Measurements from ENCODE around the gene ZNF606.

The ZNF606 gene

GRCh38 chr19:58002384-58003173 is at the start of gene ZNF606:
Gene ZNF606 (minus strand): TSS chr19:58002820. CDS start chr19:58001319, 1,501 bp downstream.
- peak; percentile 80 for TF ChIP-seq POLR2A (IDR thresholded peaks at IDR 0.05; ENCODE audit: low read depth, low read length)
- DNase-seq (ENCODE audit: insufficient read length, low spot score) (peak; percentile 90), FAIRE-seq (no peak)

- no peak for FAIRE-seq
- no peak for DNase-seq (ENCODE audit: insufficient read length, low spot score)
- no peak for TF ChIP-seq POLR2A (IDR thresholded peaks at IDR 0.05; ENCODE audit: low read depth, low read length)
Observed at GRCh38 chr19:58052256-58052655, 49.6 kb upstream of the ZNF606 start.

GRCh38 chr19:58047672-58048071 is 45.1 kb upstream of the ZNF606 start:
- TF ChIP-seq POLR2A (IDR thresholded peaks at IDR 0.05; ENCODE audit: low read depth, low read length): no peak
- DNase-seq (ENCODE audit: insufficient read length, low spot score) (no peak), FAIRE-seq (no peak)

- no peak for TF ChIP-seq POLR2A (IDR thresholded peaks at IDR 0.05; ENCODE audit: low read depth, low read length)
- no peak for DNase-seq (ENCODE audit: insufficient read length, low spot score)
- FAIRE-seq: no peak
Observed at GRCh38 chr19:58046856-58047255, 44.2 kb upstream of the ZNF606 start.

- FAIRE-seq: no peak
- DNase-seq (ENCODE audit: insufficient read length, low spot score): no peak
- no peak for TF ChIP-seq POLR2A (IDR thresholded peaks at IDR 0.05; ENCODE audit: low read depth, low read length)
Observed at GRCh38 chr19:58045411-58046050, 42.9 kb upstream of the ZNF606 start.

GRCh38 chr19:58044886-58045285 is 42.3 kb upstream of the ZNF606 start:
- FAIRE-seq (no peak), DNase-seq (ENCODE audit: insufficient read length, low spot score) (no peak)
- TF ChIP-seq POLR2A (IDR thresholded peaks at IDR 0.05; ENCODE audit: low read depth, low read length): no peak

- DNase-seq (ENCODE audit: insufficient read length, low spot score) (no peak), FAIRE-seq (no peak)
- TF ChIP-seq POLR2A (IDR thresholded peaks at IDR 0.05; ENCODE audit: low read depth, low read length): no peak
Observed at GRCh38 chr19:58044391-58044790, 41.8 kb upstream of the ZNF606 start.

GRCh38 chr19:58042495-58043340 is 40.1 kb upstream of the ZNF606 start:
- FAIRE-seq (no peak), DNase-seq (ENCODE audit: insufficient read length, low spot score) (no peak)

GRCh38 chr19:58040751-58041525 is 38.3 kb upstream of the ZNF606 start:
- FAIRE-seq (no peak), DNase-seq (ENCODE audit: insufficient read length, low spot score) (no peak)
- TF ChIP-seq POLR2A (IDR thresholded peaks at IDR 0.05; ENCODE audit: low read depth, low read length): no peak

More at GRCh38 chr19:58042495-58043340, 40.1 kb upstream of the ZNF606 start:
- TF ChIP-seq POLR2A (IDR thresholded peaks at IDR 0.05; ENCODE audit: low read depth, low read length): no peak

- FAIRE-seq (no peak), DNase-seq (ENCODE audit: insufficient read length, low spot score) (no peak)
Observed at GRCh38 chr19:58038688-58039204, 36.1 kb upstream of the ZNF606 start.

GRCh38 chr19:58037927-58038687 is 35.5 kb upstream of the ZNF606 start:
- no peak for TF ChIP-seq POLR2A (IDR thresholded peaks at IDR 0.05; ENCODE audit: low read depth, low read length)
- FAIRE-seq: no peak
- no peak for DNase-seq (ENCODE audit: insufficient read length, low spot score)

More at GRCh38 chr19:58038688-58039204, 36.1 kb upstream of the ZNF606 start:
- TF ChIP-seq POLR2A (IDR thresholded peaks at IDR 0.05; ENCODE audit: low read depth, low read length): no peak

- DNase-seq (ENCODE audit: insufficient read length, low spot score) (no peak), FAIRE-seq (no peak)
- TF ChIP-seq POLR2A (IDR thresholded peaks at IDR 0.05; ENCODE audit: low read depth, low read length): no peak
Observed at GRCh38 chr19:58035863-58036262, 33.2 kb upstream of the ZNF606 start.

GRCh38 chr19:58034477-58034793 is 31.8 kb upstream of the ZNF606 start:
- TF ChIP-seq POLR2A (IDR thresholded peaks at IDR 0.05; ENCODE audit: low read depth, low read length): no peak
- FAIRE-seq (no peak), DNase-seq (ENCODE audit: insufficient read length, low spot score) (no peak)
